CD4-positive, alpha-beta T cell treated with Interleukin-15 for 1 hour (primary cell): ENCODE results near the gene ANKS1B.
"Not testable (repeated sequence)": the region's sequence is repeated elsewhere in the genome, so short reads cannot be mapped to it uniquely, and the experiment has no call there.

Source experiments
- DNase-seq: peaks from one replicate; pipeline ENCODE4 v3.0.0-alpha.2; 2020

The ANKS1B gene

DNA sequence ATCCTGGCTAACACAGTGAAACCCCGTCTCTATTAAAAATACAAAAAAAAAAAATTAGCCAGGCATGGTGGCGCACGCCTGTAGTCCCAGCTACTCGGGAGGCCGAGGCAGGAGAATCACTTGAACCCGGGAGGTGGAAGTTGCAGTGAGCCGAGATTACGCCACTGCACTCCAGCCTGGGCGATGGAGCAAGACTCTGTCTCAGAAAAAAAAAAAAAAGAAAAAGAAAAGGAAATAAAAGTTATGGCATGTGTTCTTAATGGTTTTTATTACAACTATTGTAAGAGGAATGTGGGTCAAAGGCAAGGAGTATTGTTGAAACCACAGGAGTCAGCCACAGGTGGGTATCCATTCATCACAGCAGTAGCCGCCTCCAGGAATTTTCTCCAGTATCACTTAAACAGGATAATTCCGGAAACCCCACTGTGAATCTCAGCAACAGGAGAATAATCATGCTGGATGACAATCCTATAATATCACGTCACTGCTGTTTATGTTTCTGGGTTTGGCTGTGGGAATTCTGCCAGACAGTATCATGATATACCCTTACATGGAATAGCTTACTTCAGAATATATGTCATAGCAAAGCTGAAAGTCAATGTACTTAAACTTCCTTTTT lies 1147.5 kb downstream of the ANKS1B start:
- not testable (repeated sequence) for DNase-seq

GRCh38 chr12:98830657-98831056 lies 1154.1 kb downstream of the ANKS1B start:
- no peak for DNase-seq

- DNase-seq = no peak
Observed at GRCh38 chr12:98828802-98829600, 1155.7 kb downstream of the ANKS1B start.

DNA sequence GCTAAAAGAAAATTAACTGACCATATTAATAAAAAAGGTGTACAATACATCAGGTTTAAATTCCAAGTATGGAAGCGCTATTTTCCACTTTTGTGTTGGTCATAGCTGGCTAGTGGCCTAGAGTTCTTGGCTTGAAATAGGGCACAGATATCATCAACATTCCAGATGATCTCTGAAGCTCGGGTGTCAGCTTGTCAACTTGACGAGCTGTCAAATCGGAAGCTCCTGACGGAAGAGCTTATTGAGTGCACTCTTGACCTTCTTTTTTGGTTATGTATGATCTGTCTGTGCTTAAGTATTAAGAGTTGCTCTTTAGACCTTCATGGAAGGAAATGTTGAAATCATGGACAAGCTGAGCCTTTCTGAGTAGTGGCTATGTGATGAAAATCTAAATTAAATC lies 1161.7 kb downstream of the ANKS1B start:
- no peak for DNase-seq

GRCh38 chr12:98821866-98822265 lies 1162.9 kb downstream of the ANKS1B start:
- DNase-seq = no peak

GRCh38 chr12:98821232-98821631 lies 1163.5 kb downstream of the ANKS1B start:
- DNase-seq = no peak

- no peak for DNase-seq
Observed at GRCh38 chr12:98819821-98820404, 1164.8 kb downstream of the ANKS1B start.

DNA sequence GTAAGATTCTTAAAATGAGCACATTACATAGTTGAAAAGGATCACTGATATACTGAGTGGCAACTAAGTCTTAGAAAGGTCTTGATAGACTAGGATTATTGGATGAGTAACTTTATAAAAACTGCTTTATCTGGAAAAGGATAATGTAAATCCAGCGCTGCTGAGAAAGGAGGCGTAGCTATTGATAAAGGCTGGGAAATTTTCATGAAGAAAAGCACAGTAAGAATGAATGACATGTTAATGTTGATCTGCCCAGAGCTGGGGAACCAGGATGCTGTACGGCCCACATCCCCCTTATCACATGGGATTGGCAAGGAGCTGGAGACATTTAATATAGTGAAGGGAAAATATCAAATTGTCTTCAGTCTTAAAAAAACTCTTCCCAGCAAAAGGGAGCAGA lies 1165.7 kb downstream of the ANKS1B start:
- DNase-seq = no peak

- no peak for DNase-seq
Observed at GRCh38 chr12:98818239-98818638, 1166.5 kb downstream of the ANKS1B start.

- DNase-seq = no peak
Observed at GRCh38 chr12:98817742-98818141, 1167.0 kb downstream of the ANKS1B start.

DNA sequence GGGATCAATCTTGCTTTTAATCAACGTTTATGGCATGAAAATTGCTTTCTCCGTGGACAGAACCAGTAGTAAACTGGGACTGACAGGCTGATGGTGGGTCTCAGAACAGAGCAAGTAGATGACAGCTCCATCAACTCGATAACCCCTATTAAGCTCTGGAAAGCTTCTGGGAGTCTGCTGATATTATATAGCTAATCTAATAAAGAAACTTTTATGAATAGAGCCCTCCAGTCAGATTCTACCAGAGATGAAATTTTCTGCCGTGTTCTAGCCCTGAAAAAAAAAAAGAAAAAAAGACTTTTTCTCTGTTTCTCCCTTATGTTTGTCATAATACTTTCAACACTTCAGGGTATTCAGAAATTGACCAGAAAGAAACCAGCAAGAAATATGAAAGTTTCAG lies 1168.0 kb downstream of the ANKS1B start:
- no peak for DNase-seq

GRCh38 chr12:98814254-98814653 lies 1170.5 kb downstream of the ANKS1B start:
- DNase-seq = no peak

DNA sequence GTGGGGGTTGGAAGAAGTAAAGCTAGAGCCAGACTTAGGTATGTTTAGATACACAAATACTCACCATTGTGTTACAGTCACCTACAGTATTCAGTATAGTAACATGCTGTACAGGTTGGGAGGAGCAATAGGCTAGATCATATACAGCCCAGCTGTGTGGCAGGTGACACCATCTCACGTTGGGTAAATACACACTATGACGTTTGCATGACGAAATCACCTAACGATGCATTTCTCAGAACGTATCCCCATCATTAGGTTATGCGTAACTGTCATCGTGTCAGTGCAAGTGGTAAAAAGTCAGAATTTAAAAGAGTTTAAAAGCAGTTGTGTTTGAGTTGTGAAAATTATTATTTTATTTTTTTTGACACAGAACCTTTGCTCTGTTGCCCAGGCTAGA lies 1172.5 kb downstream of the ANKS1B start:
- DNase-seq = no peak

DNA sequence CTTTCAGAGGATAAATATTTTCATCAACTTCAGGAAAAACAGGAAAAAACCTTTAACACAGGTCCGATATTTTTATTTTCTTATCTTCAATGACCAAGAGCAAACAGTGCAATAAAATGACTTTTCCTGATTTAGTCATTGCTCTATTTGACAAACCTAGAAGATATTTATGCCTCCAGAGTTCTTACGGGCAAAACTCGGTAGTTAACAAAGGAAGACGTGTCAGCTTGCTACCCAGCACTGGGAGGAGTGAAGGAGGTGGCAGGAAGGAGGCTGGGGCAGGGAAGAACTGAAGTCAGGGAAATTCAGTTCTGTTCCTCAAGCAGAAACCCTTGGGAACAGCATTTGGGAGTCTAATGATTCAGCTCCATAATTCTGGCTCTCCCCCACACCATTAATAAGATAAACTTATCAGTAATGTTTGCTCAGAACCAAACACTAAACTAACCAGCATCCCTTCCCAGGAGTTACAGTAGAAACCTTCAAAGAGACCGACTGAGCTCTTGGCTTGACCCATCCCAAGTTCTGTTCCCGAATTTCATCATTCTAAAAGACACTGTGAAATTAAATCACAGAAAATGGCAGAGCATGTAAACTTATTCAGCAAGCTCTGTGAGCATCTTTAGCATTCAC lies 1176.4 kb downstream of the ANKS1B start:
- DNase-seq = no peak

DNA sequence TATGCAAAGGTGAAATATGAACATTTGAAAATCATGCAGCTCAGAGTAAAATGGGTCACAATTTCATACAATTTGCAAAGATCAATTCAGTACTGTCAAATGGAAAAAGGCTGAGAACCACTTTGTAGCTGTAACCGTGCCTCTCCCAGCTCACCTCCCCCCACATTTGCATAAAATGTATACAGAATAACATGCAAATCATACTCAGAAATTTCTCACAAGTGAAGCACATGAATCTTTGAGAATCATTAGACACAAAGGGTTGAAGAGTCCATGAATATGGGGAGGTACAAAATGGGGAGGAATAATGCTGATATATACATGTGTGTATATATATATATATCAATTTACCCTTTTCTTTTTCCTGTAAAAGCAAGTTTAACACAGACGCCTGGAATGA lies 1177.5 kb downstream of the ANKS1B start:
- no peak for DNase-seq

GRCh38 chr12:98803468-98804209 lies 1181.1 kb downstream of the ANKS1B start:
- no peak for DNase-seq

GRCh38 chr12:98799822-98800221 lies 1184.9 kb downstream of the ANKS1B start:
- no peak for DNase-seq

DNA sequence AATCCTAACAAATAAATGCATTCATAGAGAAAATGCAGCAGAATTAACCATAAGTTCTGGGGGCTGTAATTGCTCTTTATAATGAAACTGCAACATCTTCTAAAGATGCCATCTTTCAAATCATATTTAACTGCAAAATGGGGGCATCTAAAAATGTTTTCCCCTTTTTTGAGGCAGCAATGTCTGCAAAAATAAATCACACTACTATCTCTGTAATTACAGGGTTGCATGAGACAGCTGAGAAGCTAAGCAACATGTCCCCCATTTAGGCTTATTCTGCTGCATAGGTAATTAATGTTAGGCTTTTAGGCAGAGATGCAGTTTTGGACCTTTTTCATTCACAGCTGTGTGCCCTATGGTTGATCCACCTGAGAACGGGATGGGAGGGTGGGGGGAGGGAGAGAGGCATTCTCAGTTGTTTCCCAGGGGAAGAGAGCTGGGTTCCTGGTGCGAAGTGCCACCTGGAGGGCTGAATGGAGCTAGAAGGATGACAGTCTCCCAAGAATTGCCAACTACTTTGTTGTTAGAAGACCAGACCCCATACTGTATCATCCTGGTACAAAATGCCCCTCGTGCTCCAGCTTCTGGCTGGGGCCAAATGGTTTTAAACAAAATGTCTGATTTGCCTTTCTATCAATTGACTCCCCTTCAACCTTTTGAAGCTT lies 1185.5 kb downstream of the ANKS1B start:
- DNase-seq = no peak

DNA sequence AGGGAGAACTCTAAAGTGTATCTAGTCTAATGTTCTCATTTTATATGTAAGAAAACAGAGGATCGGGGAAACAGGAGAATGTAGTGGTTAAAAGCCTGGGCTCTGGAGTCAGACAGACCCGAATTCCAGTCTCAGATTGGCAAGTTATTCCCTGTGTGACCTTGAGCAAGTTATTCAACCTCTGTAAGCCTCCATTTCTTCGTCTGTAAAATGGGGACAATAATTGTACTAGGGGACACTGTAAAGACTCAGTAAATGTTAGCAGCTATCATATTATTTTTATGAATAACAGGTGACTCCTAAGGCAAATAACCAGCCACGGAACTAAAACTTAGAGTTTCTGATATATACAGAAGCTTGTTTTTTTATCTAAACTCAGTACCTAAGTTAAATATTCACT lies 1187.5 kb downstream of the ANKS1B start:
- DNase-seq = no peak

- DNase-seq = no peak
Observed at GRCh38 chr12:98796745-98797144, 1188.0 kb downstream of the ANKS1B start.

DNA sequence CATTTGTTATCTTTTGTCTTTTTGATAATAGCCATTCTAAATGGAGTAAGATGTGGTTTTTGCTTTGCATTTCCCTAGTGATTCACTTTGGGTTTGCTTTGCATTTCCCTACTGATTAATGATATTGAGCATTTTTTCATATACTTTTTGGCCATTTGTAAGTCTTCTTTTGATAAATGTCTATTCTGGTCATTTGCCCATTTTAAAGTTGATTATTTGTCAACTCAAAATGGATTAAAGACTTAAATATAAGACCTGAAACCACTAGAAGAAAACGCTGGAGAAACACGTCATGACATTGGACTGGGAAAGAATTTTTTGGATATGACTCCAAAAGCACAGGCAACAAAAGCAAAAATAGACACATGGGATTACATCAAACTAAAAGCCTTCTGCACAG lies 1191.6 kb downstream of the ANKS1B start:
- DNase-seq = no peak

DNA sequence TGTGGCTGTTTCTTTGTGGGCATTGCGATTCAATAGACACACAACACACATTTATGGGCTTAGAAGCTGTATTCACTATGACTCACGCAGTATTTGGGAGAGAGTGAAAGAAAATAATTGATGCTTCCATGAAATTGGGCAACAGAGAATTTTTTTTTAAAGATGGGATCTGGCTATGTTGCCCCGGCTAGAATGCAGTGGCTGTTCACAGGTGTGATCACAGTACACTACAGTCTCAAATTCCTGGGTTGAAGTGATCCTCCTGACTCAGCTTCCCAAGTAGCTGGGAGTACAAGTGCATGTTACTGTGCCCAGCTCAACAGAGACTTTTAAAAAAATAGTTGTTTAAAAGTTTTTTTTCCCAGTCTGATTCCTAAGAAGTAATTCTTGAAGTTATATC lies 1193.3 kb downstream of the ANKS1B start:
- no peak for DNase-seq

DNA sequence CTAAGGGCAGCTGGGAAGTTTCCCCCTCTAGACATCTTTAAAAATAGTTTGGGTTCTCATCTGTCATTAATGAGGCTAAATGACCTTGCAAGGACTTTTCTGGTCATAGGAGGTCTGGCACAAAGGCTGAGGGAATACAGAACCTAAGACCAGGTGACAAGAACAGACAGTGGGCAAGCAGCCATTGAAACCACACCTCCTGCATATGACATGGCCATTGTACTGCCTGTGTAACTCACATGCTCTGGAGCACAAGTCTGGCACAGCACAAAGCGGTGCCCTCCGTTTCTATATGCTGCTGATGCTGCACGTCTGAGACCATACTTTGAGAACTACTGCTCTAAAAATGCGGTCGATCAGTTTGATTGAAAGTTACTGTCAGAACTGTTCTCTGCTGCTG lies 1196.3 kb downstream of the ANKS1B start:
- no peak for DNase-seq
